HG03520 (cell line): ENCODE results near the gene APOBEC3F.
A peak's percentile ranks its signal among the peaks of the same experiment; 100 is the strongest.
"Not testable (repeated sequence)": the region's sequence is repeated elsewhere in the genome, so short reads cannot be mapped to it uniquely, and the experiment has no call there.

ENCODE experiments used
- ATAC-seq: cut with Tn5 transposase; IDR thresholded peaks from one replicate; pipeline ENCODE4 v1.9.1; 2021; ENCODE audit warnings: mild to moderate bottlenecking, moderate library complexity; ENCODE audit not compliant: unreplicated experiment

APOBEC3F gene

GRCh38 chr22:39040538-39041296 lies at the start of gene APOBEC3F:
Gene APOBEC3F, plus strand, starts transcription at chr22:39040864. Its CDS starts 97 bp downstream, at chr22:39040961.
- ATAC-seq, result peak; percentile 71

DNA sequence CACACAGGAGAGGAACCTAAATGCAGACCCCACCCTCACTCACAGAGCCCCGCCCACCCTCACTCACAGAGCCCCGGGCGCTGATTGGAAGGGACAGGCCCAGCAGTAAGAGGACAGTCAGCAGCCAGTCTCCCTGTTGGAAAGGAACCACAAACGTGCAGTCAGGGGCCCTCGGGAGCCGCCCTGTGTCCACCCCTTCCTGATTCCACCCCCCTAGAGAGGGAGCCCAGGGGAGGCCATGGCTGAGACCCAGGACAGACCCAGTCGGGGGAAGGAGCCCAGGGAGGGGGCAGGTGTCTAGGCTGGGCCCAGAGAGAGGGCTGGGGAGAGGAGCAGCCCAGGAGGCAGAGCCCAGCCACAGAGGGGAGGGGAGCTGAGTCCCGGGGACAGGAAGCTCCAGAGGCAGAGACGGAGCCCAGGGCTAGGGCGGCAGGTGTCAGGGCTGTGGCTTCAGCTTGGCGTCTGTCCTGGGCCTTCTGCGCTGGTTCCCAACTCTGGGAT lies 47.7 kb upstream of the APOBEC3F start:
- ATAC-seq, result not testable (repeated sequence)

GRCh38 chr22:38996105-38996504 lies 44.6 kb upstream of the APOBEC3F start:
- no peak for ATAC-seq

DNA sequence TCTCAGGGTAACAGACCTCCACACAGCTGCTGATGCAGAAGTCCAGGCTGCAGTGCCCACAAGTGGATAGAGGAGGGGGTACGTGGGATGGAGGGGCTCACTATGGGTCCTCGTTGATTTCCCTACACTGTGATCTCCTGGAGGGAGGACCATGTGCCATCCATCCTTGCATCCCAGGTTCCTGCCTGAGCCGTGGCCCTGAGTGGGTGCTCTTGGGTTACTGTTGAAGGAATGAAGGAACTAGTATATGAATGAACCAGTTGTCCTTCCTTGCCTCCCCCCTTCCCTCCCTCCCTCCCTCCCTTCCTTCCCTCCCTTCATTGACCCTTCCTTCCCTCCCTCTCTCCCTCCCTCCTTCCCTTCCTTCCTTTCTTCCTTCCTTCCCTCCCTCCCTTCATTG lies 43.1 kb upstream of the APOBEC3F start:
- no peak for ATAC-seq

- ATAC-seq, result no peak
These were observed 37.5 kb upstream of the APOBEC3F start for GRCh38 chr22:39003165-39003638.

GRCh38 chr22:39007177-39007576 lies 33.5 kb upstream of the APOBEC3F start:
- ATAC-seq, result no peak

DNA sequence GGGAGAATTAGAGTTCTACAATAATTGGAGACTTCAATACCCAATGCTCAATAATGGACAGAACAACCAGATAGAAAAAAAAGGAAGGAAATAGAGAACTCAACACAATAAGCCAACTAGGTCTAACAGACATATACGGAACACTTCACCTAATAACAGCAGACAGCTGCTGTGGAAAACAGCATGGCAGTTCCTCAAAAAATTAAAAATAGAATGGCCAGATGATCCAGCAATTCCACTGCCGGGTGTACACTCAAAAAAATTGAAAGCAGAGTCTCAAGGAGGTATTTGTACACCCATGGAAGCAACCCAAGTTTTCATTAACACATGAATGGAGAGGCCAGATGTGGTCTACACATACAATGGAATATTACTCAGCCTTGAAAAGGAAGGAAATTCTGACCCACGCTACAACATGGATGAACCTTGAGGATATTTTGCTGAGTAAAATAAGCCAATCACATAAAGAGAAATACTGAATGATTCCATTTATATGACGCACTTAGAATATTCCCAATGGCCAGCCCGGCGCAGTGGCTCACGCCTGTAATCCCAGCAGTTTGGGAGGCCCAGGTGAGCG lies 32.3 kb upstream of the APOBEC3F start:
- ATAC-seq, result not testable (repeated sequence)

DNA sequence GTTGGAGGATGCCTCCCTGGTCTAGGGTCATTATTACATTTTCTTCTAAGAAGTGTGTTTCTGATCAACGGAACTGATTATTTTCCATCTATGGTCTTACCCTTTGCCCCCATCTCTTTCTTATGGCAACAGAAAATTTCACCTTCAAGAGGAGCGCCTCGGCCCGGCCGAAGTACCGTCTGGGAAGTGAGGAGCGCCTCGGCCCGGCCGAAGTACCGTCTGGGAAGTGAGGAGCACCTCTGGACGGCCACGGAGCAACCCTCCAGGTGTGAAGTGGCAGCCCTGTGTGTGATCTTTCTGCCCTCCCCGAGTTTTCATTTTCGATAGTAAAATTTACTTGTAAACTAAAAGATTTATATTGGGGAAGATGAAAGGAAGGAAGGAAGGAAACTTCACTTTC lies 29.7 kb upstream of the APOBEC3F start:
- no peak for ATAC-seq

GRCh38 chr22:39012533-39013511 lies 27.8 kb upstream of the APOBEC3F start:
- no peak for ATAC-seq

- not testable (repeated sequence) for ATAC-seq
These were observed 27.1 kb upstream of the APOBEC3F start for GRCh38 chr22:39013561-39013941.

DNA sequence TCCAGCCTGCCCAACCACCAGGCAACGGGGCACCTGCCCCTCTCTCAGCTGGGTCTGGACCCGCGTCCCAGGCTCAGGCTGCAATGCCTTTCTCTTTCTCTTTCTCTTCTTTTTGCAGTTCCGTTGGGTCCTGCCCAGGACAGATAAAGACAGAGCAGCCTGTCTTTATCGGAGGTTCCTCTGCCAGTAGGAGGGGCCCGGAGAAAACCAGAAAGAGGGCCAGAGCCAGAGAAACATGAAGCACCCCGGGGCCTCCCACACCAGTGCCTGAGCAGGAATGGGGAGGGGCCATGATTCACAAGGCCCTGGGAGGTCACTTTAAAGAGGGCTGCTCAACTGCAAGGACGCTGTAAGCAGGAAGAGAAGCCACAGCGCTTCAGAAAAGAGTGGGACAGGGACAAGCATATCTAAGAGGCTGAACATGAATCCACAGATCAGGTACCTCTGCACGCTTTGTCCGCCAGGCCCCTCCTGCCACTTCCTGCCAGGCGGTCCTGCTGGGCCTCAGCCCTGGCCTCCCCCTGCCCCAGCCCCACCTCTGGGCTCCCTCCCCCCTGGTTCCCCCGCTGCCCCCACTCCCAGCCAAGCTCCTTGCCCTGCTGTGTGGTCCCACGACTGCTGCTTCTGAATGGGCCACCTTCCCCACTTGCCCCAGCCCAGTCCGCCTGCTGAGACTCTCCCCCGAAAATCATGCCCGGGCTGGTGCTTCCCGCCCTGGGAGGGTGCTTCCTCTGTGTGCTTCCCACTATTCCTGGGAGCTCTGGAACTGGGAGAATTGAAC lies 26.5 kb upstream of the APOBEC3F start, which contains the start of gene APOBEC3C:
APOBEC3C (plus strand) TSS at position 316 of the 781 bp plus-strand sequence; CDS start at position 422, 106 bp downstream.
- ATAC-seq, result no peak

DNA sequence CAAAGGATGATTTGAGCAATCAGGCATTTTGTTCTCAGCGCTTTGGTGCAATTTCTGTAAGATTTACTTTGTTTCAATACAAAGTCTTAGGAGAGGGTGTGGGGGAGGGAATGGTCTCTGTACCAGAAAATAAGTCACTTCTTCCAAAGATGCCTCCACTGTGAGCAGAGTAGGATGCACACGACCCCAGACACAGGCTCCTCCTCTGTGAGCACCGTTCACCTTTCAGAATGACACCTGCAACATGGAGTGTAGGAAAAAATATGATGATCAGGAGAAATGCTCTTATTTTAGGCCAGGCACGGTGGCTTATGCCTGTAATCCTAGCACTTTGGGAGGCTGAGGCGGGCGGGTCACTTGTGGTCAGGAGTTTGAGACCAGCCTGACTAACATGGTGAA lies 25.9 kb upstream of the APOBEC3F start:
- not testable (repeated sequence) for ATAC-seq

GRCh38 chr22:39016592-39016991 lies 24.1 kb upstream of the APOBEC3F start:
- ATAC-seq, result no peak

GRCh38 chr22:39017596-39018365 lies 22.9 kb upstream of the APOBEC3F start:
- no peak for ATAC-seq

GRCh38 chr22:39020021-39020651 lies 20.5 kb upstream of the APOBEC3F start:
- not testable (repeated sequence) for ATAC-seq

DNA sequence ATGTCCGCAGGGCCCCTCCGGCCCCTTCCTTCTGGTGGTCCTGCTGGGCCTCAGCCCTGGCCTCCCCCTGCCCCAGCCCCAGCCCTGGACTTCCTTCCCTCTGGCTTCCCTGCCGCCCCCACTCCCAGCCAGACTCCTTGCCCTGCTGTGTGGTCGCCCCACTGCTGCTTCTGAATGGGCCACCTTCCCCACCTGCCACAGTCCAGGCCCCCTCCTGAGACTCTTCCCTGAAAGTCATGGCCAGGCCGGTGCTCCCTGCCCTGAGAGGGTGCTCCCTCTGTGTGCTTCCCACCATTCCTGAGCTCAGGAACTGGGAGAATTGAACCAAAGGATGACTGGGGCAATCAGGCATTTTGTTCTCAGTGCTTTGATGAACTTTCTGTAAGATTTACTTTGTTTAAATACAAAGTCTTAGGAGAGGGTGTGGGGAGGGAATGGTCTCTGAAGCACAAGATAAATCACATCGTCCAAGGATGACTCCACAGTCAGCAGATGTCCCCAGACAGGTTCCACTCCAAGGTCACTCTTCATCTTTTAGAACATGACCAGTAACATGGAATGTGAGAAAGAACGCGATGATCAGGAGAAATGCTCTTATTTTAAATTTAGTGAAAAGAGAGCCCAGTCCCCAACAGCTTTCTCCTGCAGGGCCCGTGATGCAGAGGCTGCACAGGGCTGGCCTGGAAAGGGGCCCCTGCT lies 19.0 kb upstream of the APOBEC3F start:
- no peak for ATAC-seq

GRCh38 chr22:39024519-39025308 lies 15.9 kb upstream of the APOBEC3F start:
- ATAC-seq, result no peak
